Measurements from ENCODE around the gene ITPRIPL1. TPM values are rescaled to one million over a fixed set of nuclear protein-coding genes. Genes with fewer than 3 reads are reported as not detected.
"Not testable (repeated sequence)": the region's sequence is repeated elsewhere in the genome, so short reads cannot be mapped to it uniquely, and the experiment has no call there.

Gene ITPRIPL1, protein sequence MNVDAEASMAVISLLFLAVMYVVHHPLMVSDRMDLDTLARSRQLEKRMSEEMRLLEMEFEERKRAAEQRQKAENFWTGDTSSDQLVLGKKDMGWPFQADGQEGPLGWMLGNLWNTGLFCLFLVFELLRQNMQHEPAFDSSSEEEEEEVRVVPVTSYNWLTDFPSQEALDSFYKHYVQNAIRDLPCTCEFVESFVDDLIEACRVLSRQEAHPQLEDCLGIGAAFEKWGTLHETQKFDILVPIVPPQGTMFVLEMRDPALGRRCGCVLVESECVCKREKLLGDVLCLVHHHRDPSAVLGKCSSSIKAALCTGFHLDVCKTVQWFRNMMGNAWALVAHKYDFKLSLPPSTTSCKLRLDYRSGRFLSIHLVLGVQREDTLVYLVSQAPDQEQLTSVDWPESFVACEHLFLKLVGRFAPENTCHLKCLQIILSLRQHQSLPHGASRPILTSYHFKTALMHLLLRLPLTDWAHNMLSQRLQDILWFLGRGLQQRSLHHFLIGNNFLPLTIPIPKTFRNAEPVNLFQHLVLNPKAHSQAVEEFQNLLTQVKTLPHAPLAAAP
- 1 to 10 TPM; 6.6 to 9.9 TPM for total RNA-seq
- 23.9 to 50.4 reads per million in 2 donors for total RNA-seq

DNA sequence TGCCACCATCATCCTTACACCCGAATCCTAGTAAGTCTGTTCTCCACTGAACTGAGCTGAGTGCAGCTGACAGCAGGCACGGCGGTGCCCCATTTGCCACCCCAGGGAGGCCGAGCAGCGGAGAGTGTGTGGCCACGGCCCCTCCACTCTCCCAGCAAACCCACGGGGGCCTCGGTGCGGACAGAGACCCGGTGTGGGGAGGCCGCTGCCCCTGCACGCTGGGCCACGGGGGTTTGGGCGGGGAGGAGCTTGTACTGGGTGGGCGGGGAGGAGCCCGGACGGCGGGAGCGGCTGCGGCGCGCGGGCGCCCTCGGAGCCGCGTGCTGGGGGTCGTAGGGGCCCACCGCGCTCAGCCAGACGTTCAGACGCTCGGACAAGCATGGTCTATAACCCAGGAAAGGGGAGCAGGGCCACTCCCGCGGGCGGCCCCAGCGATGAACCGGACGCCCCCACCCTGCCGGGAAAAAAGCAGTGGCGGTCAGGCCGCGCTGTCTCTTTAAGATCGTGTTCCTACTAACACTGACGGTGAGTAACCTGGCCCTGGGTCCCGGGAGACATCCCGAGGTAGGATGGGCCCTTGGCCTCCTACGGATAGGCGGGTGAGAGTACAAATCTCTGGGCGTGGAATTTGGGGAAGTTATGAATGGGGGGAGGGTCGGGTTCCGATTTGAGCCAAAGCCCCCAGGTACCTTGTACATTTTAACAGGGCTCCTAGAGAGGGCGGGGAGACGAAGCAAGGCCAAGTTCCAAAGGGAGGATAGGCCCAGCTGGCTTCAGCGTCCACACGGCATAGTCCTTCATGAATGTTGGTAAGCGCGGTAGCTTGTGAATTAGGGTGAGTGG, at the start of gene ITPRIPL1:
Gene ITPRIPL1 (plus strand): TSS at position 277 of the 843 bp plus-strand sequence. CDS start 523 bp downstream, at position 800.
- no peaks in the 10 kb centered on the region for H3K27me3 Mint-ChIP-seq

DNA sequence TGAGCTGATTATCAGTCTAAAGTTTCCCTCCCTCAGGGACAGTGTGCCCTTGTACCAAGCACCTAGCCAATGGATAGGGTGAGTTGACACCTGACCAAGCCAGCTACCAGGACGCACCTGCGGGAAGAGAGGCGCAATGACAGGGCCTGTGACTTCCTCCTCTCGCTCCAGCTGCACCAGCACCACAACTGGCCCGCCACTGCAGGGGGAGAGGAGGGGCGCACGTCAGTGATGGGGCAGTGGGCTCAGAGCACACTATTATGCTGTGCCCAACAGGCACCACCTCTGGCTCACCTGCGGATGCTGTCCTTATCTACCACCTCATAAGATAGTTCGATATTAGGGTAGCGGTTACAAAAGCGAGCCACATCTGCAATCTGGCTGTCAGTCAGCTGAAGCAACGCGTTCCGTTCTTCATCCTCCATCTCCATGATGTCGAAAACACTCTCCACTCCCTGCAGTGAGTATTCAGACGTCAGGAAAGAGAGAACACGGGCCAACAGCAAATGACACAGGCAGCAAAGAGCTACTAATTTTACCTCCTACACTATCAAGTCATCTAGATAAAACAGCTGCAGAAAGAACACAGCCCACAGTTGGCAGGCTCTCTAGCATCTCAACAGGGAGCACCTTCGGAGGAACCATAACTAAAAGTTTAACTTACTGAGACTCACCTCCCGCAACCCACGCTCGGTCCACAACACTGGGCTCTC, 48.2 kb upstream of the ITPRIPL1 start:
- no peak for DNase-seq
- no peak for ATAC-seq
- Mint-ChIP-seq H3K4me3 (no peak overlapping the region), H3K27me3 (no peaks in the 10 kb centered on the region), H3K36me3 (ENCODE audit: low read depth) (peaks cover 11% of the 10 kb centered on the region), H3K27ac (no peak overlapping the region), H3K4me1 (no peaks in the 10 kb centered on the region)
- H3K9me3 ChIP-seq (ENCODE audit: control insufficient read depth, low read length, poor library complexity, severe bottlenecking): no peaks in the 10 kb centered on the region

More for the DNA sequence above, at the start of gene ITPRIPL1:
- Mint-ChIP-seq H3K36me3 (ENCODE audit: low read depth) (peaks cover 5% of the 10 kb centered on the region), H3K4me1 (peaks cover 41% of the 10 kb centered on the region), H3K4me3 (peak within 1 kb of the TSS; percentile 96), H3K27ac (peak within 1 kb of the TSS; percentile 90)
- no peaks in the 10 kb centered on the region for H3K9me3 ChIP-seq (ENCODE audit: control insufficient read depth, low read length, poor library complexity, severe bottlenecking)
- ATAC-seq (peak; percentile 17), DNase-seq (peak in 2 of 3 donors; percentile 30 to 39)

DNA sequence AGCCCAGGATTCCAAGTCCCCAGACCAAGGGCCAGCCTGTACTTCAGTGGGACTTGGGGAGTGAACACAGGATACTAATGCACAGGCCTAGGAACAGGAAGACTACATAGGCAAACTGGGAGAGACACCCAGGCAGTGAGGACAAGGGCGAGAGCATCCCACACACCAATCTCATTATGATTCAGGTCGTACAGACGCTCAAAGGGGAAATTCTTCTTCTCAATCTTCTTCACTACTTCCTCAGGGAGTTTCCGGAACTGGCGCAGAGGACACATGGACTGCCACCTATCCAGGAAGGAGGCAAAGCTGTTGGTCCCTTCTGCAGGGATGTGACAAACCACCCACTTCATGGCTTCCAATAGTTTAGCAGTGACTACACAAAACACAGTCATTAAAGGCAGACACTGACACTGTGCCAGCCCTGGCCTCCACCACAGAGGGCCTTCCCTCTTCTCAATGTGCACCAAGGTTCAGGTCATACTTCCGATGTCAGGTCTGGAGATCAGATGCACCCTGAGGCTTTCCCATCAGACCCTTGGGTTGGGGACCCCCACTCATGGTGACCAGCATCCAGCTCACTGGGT, 37.8 kb upstream of the ITPRIPL1 start:
- H3K4me1 Mint-ChIP-seq: no peaks in the 10 kb centered on the region
- H3K27ac Mint-ChIP-seq: peak overlapping the region; percentile 67
- DNase-seq (no peak), ATAC-seq (no peak)
- peak overlapping the region; percentile 43 for H3K4me3 Mint-ChIP-seq
- no peaks in the 10 kb centered on the region for H3K27me3 Mint-ChIP-seq
- H3K36me3 Mint-ChIP-seq (ENCODE audit: low read depth): peaks cover 11% of the 10 kb centered on the region
- H3K9me3 ChIP-seq (ENCODE audit: control insufficient read depth, low read length, poor library complexity, severe bottlenecking): no peaks in the 10 kb centered on the region

DNA sequence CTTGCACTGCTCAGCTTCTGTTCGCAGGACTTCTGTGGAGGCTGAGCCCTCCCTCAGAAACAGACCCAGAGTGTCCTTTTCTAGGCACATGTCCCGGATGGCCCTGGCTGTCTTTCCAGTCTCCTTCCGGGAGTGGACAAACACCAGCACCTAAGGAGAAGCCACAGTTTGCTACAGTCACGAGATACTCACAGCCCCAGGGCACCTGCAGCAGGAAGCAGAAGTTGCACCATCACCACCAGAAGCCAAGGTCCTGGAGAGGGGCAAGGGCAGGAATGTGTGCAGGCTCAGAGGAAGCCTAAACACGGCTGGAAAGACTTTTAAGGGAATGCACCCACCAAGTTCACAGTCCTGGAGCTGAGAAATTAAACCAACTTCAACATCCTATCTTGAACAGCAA, 33.4 kb upstream of the ITPRIPL1 start:
- H3K9me3 ChIP-seq (ENCODE audit: control insufficient read depth, low read length, poor library complexity, severe bottlenecking): no peaks in the 10 kb centered on the region
- Mint-ChIP-seq H3K36me3 (ENCODE audit: low read depth) (peaks cover 18% of the 10 kb centered on the region), H3K27ac (no peak overlapping the region), H3K4me3 (no peak overlapping the region), H3K4me1 (peaks cover 2% of the 10 kb centered on the region), H3K27me3 (no peaks in the 10 kb centered on the region)
- ATAC-seq (no peak), DNase-seq (no peak)

DNA sequence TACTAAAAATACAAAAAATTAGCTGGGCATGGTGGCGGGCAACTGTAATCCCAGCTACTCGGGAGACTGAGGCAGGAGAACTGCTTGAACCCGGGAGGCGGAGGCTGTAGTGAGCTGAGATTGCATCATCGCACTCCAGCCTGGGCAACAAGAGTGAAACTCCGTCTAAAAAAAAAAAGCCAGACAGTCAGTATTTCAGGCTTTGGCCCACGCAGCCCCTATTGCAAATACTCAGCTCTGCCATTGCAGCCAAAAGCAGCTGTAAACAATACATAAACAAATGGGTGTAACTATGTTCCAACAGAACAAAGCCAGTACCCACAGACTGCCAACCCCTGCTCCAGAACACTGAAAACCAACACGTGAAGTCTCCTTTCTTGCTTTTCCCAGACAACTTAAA, 30.8 kb upstream of the ITPRIPL1 start:
- not testable (repeated sequence) for H3K4me3 Mint-ChIP-seq; DNase-seq; ATAC-seq; H3K27me3 Mint-ChIP-seq; H3K9me3 ChIP-seq (ENCODE audit: control insufficient read depth, low read length, poor library complexity, severe bottlenecking); H3K27ac Mint-ChIP-seq
- Mint-ChIP-seq H3K4me1 (peaks cover 10% of the 10 kb centered on the region), H3K36me3 (ENCODE audit: low read depth) (peaks cover 19% of the 10 kb centered on the region)

DNA sequence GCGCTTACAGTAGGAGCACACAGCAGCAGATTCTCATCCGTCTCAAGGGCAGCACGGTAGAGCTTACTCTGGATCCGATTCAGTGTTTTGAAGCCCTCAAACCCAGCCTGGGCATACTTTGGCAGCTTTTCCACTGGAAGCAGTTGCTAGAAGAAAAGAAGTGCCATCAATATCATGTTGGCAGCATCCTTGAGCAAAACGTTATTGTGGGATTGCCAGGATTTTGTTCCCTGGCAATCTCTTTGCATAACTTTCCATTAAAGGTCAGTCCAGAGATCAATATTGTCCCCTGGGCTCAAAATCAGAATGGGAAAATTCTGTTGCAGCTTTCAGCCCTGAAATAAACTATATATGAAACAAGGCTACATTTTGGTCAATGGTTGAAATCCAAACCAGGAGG, 28.2 kb upstream of the ITPRIPL1 start:
- Mint-ChIP-seq H3K36me3 (ENCODE audit: low read depth) (peaks cover 20% of the 10 kb centered on the region), H3K4me3 (no peak overlapping the region), H3K4me1 (peaks cover 26% of the 10 kb centered on the region), H3K27me3 (no peaks in the 10 kb centered on the region), H3K27ac (no peak overlapping the region)
- no peak for ATAC-seq
- DNase-seq: no peak
- H3K9me3 ChIP-seq (ENCODE audit: control insufficient read depth, low read length, poor library complexity, severe bottlenecking): no peaks in the 10 kb centered on the region

DNA sequence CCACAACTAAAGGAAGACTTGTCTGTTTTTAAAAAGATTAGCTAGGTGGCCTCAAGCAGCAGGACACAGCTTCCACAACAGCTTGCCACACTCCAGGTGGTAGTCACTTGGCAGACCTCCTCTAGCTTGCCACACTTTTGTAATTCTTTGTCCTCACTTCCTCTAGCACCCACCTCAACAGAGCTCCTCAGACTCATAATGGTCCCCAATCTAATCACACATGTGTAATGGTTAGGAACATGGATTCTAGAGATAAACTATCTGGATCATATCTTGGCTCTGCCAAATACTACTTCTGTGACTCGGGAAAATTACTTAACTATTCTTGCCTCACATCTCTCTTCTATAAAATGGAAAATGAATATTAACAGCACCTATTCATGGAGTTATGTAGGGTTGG, 23.3 kb upstream of the ITPRIPL1 start:
- Mint-ChIP-seq H3K4me3 (peak overlapping the region; percentile 63), H3K4me1 (peaks cover 51% of the 10 kb centered on the region), H3K36me3 (ENCODE audit: low read depth) (peaks cover 20% of the 10 kb centered on the region), H3K27me3 (no peaks in the 10 kb centered on the region), H3K27ac (peak overlapping the region; percentile 61)
- no peak for ATAC-seq
- DNase-seq: no peak
- no peaks in the 10 kb centered on the region for H3K9me3 ChIP-seq (ENCODE audit: control insufficient read depth, low read length, poor library complexity, severe bottlenecking)

DNA sequence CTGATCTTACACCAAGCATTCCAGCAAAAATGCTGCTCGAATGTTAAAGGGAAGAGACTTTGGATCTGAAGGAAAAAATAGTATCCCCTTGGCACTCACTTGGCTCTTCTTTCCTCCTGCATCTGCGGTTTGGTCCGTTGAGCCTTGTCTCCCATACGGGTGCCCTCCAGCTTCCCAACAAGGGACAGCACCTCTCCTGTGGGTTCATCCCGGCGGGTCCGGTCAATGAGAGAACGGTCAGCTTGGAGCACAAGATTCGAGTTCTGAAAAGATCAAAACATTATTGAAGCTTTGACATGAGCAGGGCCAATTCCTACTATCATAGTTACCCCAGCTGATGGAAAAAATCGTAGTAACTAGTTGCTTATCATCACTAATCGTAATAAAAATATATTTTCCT, 20.5 kb upstream of the ITPRIPL1 start:
- Mint-ChIP-seq H3K4me1 (peaks cover 42% of the 10 kb centered on the region), H3K27ac (peak overlapping the region; percentile 99), H3K27me3 (no peaks in the 10 kb centered on the region), H3K4me3 (peak overlapping the region; percentile 99), H3K36me3 (ENCODE audit: low read depth) (peaks cover 10% of the 10 kb centered on the region)
- H3K9me3 ChIP-seq (ENCODE audit: control insufficient read depth, low read length, poor library complexity, severe bottlenecking): no peaks in the 10 kb centered on the region
- ATAC-seq (no peak), DNase-seq (no peak)

DNA sequence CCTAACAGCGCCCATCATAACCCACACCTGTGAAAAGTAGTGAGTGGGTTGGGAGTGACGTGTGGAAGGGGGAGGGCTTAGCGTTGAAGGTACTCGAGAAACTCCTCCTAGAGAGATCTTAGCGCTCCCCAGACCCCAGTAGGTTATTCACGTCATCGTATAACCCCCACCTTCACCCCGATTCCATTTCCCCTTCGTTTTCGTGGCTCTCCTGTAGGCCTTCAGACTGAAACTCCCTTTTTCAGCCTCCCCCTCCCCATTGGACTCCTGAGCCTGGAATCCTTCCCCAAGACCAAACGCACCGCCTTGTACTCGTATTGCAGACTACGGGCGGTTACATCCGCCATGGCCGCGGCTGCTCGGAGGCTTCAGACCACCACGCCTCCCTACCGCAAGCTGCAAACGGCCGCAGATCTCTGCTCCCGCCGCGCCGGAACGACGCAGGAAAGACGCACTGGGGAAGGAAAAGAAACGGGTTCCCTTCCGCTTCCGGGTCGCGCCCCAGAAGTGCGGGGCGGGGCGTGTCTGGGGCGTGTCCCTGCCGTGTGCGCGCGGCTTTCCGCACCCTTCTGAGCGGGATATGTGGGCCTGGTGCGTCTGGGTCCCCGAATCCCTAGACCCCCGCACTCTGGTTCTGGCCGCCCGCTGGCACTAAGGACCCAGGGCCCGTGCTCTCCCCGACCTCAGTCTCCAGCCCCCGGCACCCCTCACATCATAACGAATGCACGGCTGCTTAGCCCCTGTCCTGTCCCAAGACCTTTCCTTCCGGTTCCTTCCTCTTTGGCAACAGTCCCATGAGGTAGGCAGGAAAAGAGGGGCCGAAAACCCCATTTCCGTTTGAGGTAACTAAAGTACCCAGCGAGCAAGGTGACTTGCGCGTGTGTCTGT, 19.8 kb upstream of the ITPRIPL1 start, which contains the start of gene SNRNP200:
Gene SNRNP200 (minus strand): TSS at position 456 of the 888 bp plus-strand sequence. CDS start 109 bp downstream, at position 347.
- H3K27me3 Mint-ChIP-seq: no peaks in the 10 kb centered on the region
- ATAC-seq: peak; percentile 84
- H3K36me3 Mint-ChIP-seq (ENCODE audit: low read depth): peaks cover 10% of the 10 kb centered on the region
- no peaks in the 10 kb centered on the region for H3K9me3 ChIP-seq (ENCODE audit: control insufficient read depth, low read length, poor library complexity, severe bottlenecking)
- peak within 1 kb of the TSS; percentile 99 for H3K27ac Mint-ChIP-seq
- H3K4me3 Mint-ChIP-seq: peak within 1 kb of the TSS; percentile 99
- DNase-seq: peak; percentile 87 to 90 (median 88)
- H3K4me1 Mint-ChIP-seq: peaks cover 45% of the 10 kb centered on the region

DNA sequence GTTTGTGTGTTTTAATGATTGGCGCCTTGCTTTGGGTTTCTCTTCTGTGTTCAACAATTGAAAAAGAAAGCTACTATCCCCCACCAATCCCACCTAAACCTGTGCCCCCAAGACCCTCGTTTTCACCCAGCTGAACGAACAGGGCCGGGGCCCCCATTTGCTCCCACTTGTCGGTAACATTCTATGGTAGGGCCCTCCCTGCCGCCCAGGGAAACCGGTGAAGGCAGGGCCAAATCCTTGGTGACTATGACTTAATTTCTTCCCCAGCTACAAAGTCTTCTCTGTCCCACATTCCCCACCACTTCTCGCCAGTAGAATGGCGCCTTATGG, 19.2 kb upstream of the ITPRIPL1 start:
- peak overlapping the region; percentile 99 for H3K27ac Mint-ChIP-seq
- peaks cover 44% of the 10 kb centered on the region for H3K4me1 Mint-ChIP-seq
- H3K36me3 Mint-ChIP-seq (ENCODE audit: low read depth): peaks cover 10% of the 10 kb centered on the region
- DNase-seq: no peak
- peak overlapping the region; percentile 99 for H3K4me3 Mint-ChIP-seq
- ATAC-seq: no peak
- no peaks in the 10 kb centered on the region for H3K9me3 ChIP-seq (ENCODE audit: control insufficient read depth, low read length, poor library complexity, severe bottlenecking)
- H3K27me3 Mint-ChIP-seq: no peaks in the 10 kb centered on the region

DNA sequence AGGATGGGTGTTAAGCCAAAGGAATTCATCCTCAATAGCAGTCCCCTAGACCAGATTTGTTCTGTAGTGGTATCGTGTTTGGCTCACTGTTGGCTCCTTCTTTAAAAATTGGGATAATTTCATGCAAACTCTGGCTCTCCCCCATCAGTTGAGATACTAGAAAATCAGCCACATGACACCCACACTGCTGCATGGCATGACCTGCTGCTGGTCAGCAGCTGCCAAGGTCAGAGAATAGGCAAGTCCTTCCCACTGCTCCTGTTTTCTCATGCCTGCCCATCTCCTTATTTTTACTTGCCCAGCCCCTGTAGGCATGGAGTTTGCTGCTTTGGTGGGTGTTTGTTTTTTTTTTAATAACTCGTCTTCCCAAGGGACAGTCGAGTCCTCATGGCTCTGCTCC, 18.7 kb upstream of the ITPRIPL1 start:
- H3K27ac Mint-ChIP-seq: peak overlapping the region; percentile 99
- H3K9me3 ChIP-seq (ENCODE audit: control insufficient read depth, low read length, poor library complexity, severe bottlenecking): no peaks in the 10 kb centered on the region
- no peaks in the 10 kb centered on the region for H3K27me3 Mint-ChIP-seq
- peaks cover 39% of the 10 kb centered on the region for H3K4me1 Mint-ChIP-seq
- peak overlapping the region; percentile 99 for H3K4me3 Mint-ChIP-seq
- DNase-seq: no peak
- ATAC-seq: no peak
- peaks cover 10% of the 10 kb centered on the region for H3K36me3 Mint-ChIP-seq (ENCODE audit: low read depth)

DNA sequence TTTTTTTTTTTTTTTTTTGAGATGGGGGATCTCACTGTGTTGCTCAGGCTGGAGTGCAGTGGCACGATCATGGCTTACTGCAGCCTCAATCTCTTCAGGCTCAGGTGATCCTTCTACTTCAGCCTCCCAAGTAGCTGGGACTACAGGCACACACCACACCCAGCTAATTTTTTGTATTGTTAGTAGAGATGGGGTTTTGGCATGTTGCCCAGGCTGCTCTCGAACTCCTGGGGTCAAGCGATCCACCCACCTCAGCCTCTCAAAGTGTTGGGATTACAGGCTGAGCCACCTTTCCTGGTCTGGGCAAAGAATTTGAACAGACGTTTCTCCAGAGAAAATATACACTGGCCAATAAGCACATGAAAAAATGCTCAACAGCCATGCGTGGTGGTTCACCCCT, 16.9 kb upstream of the ITPRIPL1 start:
- ATAC-seq (no peak), DNase-seq (no peak)
- Mint-ChIP-seq H3K36me3 (ENCODE audit: low read depth) (peaks cover 5% of the 10 kb centered on the region), H3K4me3 (no peak overlapping the region), H3K4me1 (peaks cover 35% of the 10 kb centered on the region), H3K27ac (no peak overlapping the region), H3K27me3 (no peaks in the 10 kb centered on the region)
- no peaks in the 10 kb centered on the region for H3K9me3 ChIP-seq (ENCODE audit: control insufficient read depth, low read length, poor library complexity, severe bottlenecking)
